A549 (cell line): ENCODE measurements around the gene MCAM.

Source experiments
- CBX8 ChIP-seq: fragments of 200-600 bp; sonication (generic); IDR thresholded peaks from 2 replicates; pipeline ENCODE4 v1.6.1; 2016
- ELK1 ChIP-seq: fragments of 150-350 bp; IDR thresholded peaks from 2 replicates; pipeline ENCODE4 v1.6.1; 2014; ENCODE audit warnings: low read depth, mild to moderate bottlenecking, low read length
- EP300 ChIP-seq, 2 experiments: fragments of >200 bp; sonication (Bioruptor Twin); formaldehyde crosslinking; IDR thresholded peaks; 2 replicates in 1 of 2; 3 replicates in 1 of 2; pipeline ENCODE4 v1.6.1; 2016 to 2017
- RAD21 ChIP-seq, 2 experiments: fragments of >200 bp in 1 of 2; sonication (Bioruptor Twin) in 1 of 2; formaldehyde crosslinking in 1 of 2; IDR thresholded peaks in 1 of 2; conservative IDR thresholded peaks in 1 of 2; 2 replicates in 1 of 2; 3 replicates in 1 of 2; pipeline ENCODE4 v1.6.1; 2012 to 2018; ENCODE audit warnings: inconsistent platforms in 1 of 2
- RNF2 ChIP-seq: fragments of 200-600 bp; sonication (generic); IDR thresholded peaks from 2 replicates; pipeline ENCODE4 v1.6.1; 2016; ENCODE audit warnings: low read depth, mild to moderate bottlenecking, antibody characterized with exemption, moderate library complexity, borderline replicate concordance
- TF ChIP-seq, protein P1 (sequence below): fragments of >200 bp; sonication (Bioruptor Twin); formaldehyde crosslinking; IDR thresholded peaks from 3 replicates; pipeline ENCODE4 v1.5.1; 2016
- TF ChIP-seq, protein P2 (sequence below): fragments of 200-600 bp; sonication (generic); IDR thresholded peaks from 2 replicates; pipeline ENCODE4 v1.6.1; 2016; ENCODE audit warnings: antibody characterized with exemption, mild to moderate bottlenecking, moderate library complexity
- TF ChIP-seq, protein P3 (sequence below): IDR thresholded peaks from 2 replicates; pipeline ENCODE4 v1.6.1; 2012
- TF ChIP-seq, protein P4 (sequence below): IDR thresholded peaks from 2 replicates; pipeline ENCODE4 v1.6.1; 2012; ENCODE audit warnings: low read depth, borderline replicate concordance

DNA sequence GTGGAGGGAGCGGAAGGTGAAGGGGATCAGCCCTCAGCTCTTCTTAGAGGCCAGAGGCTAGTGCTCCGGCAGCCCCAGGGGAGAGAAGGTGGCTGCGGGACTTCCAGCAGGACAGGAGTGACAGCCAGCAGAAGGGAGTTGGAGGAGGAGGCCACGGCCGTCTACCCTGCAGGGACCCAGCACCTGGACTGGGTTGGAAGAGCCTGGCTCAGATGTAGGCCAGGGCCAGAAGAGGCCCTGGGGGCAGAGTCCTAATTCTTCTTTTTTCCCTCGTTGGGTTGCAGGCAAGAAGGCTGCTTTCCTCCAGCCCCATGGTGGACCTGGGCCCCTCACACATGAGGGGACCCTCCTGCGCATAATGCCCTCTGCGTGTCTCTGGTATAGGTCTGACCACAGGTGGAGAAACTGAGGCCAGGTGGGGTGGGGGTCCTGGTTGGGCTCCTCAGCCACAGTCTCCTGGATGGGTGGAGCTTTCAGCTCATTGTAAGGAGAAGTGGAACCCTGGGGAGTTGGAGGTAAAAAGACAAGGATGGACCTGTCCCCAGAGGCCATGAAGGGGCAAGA, 2.3 kb upstream of the MCAM start:
- TF ChIP-seq ELK1 (no peak), RNF2 (no peak), EP300 (IDR thresholded peaks at IDR 0.05) (no peak), CBX8 (no peak), RAD21 (conservative IDR thresholded peaks at IDR 0.05 in 1 of 2, IDR thresholded peaks at IDR 0.05 in 1 of 2) (no peak)
- TF ChIP-seq, protein P1, sequence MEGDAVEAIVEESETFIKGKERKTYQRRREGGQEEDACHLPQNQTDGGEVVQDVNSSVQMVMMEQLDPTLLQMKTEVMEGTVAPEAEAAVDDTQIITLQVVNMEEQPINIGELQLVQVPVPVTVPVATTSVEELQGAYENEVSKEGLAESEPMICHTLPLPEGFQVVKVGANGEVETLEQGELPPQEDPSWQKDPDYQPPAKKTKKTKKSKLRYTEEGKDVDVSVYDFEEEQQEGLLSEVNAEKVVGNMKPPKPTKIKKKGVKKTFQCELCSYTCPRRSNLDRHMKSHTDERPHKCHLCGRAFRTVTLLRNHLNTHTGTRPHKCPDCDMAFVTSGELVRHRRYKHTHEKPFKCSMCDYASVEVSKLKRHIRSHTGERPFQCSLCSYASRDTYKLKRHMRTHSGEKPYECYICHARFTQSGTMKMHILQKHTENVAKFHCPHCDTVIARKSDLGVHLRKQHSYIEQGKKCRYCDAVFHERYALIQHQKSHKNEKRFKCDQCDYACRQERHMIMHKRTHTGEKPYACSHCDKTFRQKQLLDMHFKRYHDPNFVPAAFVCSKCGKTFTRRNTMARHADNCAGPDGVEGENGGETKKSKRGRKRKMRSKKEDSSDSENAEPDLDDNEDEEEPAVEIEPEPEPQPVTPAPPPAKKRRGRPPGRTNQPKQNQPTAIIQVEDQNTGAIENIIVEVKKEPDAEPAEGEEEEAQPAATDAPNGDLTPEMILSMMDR: no peak
- TF ChIP-seq, protein P2, sequence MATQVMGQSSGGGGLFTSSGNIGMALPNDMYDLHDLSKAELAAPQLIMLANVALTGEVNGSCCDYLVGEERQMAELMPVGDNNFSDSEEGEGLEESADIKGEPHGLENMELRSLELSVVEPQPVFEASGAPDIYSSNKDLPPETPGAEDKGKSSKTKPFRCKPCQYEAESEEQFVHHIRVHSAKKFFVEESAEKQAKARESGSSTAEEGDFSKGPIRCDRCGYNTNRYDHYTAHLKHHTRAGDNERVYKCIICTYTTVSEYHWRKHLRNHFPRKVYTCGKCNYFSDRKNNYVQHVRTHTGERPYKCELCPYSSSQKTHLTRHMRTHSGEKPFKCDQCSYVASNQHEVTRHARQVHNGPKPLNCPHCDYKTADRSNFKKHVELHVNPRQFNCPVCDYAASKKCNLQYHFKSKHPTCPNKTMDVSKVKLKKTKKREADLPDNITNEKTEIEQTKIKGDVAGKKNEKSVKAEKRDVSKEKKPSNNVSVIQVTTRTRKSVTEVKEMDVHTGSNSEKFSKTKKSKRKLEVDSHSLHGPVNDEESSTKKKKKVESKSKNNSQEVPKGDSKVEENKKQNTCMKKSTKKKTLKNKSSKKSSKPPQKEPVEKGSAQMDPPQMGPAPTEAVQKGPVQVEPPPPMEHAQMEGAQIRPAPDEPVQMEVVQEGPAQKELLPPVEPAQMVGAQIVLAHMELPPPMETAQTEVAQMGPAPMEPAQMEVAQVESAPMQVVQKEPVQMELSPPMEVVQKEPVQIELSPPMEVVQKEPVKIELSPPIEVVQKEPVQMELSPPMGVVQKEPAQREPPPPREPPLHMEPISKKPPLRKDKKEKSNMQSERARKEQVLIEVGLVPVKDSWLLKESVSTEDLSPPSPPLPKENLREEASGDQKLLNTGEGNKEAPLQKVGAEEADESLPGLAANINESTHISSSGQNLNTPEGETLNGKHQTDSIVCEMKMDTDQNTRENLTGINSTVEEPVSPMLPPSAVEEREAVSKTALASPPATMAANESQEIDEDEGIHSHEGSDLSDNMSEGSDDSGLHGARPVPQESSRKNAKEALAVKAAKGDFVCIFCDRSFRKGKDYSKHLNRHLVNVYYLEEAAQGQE: no peak
- TF ChIP-seq, protein P3, sequence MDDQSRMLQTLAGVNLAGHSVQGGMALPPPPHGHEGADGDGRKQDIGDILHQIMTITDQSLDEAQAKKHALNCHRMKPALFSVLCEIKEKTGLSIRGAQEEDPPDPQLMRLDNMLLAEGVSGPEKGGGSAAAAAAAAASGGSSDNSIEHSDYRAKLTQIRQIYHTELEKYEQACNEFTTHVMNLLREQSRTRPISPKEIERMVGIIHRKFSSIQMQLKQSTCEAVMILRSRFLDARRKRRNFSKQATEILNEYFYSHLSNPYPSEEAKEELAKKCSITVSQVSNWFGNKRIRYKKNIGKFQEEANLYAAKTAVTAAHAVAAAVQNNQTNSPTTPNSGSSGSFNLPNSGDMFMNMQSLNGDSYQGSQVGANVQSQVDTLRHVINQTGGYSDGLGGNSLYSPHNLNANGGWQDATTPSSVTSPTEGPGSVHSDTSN: no peak
- TF ChIP-seq, protein P4, sequence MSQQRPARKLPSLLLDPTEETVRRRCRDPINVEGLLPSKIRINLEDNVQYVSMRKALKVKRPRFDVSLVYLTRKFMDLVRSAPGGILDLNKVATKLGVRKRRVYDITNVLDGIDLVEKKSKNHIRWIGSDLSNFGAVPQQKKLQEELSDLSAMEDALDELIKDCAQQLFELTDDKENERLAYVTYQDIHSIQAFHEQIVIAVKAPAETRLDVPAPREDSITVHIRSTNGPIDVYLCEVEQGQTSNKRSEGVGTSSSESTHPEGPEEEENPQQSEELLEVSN: no peak
